ENCODE data around the gene EPN2.
"Not testable (repeated sequence)": the region's sequence is repeated elsewhere in the genome, so short reads cannot be mapped to it uniquely, and the experiment has no call there.

DNA sequence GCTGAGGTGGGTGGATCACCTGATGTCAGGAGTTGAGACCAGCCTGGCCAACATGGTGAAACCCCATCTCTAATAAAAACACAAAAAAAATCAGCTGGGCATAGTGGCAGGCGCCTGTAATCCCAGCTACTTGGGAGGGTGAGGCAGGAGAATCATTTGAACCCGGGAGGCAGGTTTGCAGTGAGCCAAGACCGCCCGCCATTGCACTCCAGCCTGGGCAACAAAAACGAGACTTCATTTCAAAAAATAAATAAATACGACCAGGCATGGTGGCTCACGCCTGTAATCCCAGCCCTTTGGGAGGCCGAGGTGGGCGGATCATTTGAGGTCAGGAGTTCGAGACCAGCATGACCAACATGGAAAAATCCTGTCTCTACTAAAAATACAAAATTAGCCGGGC, 116.2 kb downstream of the EPN2 start:
- not testable (repeated sequence) for TF ChIP-seq POLR2A (IDR thresholded peaks at IDR 0.05)
- TF ChIP-seq, protein P1, sequence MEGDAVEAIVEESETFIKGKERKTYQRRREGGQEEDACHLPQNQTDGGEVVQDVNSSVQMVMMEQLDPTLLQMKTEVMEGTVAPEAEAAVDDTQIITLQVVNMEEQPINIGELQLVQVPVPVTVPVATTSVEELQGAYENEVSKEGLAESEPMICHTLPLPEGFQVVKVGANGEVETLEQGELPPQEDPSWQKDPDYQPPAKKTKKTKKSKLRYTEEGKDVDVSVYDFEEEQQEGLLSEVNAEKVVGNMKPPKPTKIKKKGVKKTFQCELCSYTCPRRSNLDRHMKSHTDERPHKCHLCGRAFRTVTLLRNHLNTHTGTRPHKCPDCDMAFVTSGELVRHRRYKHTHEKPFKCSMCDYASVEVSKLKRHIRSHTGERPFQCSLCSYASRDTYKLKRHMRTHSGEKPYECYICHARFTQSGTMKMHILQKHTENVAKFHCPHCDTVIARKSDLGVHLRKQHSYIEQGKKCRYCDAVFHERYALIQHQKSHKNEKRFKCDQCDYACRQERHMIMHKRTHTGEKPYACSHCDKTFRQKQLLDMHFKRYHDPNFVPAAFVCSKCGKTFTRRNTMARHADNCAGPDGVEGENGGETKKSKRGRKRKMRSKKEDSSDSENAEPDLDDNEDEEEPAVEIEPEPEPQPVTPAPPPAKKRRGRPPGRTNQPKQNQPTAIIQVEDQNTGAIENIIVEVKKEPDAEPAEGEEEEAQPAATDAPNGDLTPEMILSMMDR (IDR thresholded peaks at IDR 0.05): not testable (repeated sequence)
